KMS-11 (cell line): ENCODE results near the gene SPATA24.

Experiments used
- H2AFZ ChIP-seq: fragments of 200-600 bp; sonication (generic); 2 replicates; pipeline ENCODE4 v1.6.1; 2016; ENCODE audit warnings: antibody characterized with exemption, mixed run types, low read depth
- H3K27ac ChIP-seq: fragments of 200-600 bp; sonication (generic); 2 replicates; pipeline ENCODE4 v1.6.1; 2016; ENCODE audit warnings: mild to moderate bottlenecking, mixed run types
- H3K27me3 ChIP-seq: fragments of 200-600 bp; sonication (generic); 2 replicates; pipeline ENCODE4 v1.6.1; 2017; ENCODE audit warnings: mild to moderate bottlenecking, low read depth, mixed run types, moderate library complexity; ENCODE audit not compliant: insufficient read depth
- H3K36me3 ChIP-seq: fragments of 200-600 bp; sonication (generic); 2 replicates; pipeline ENCODE4 v1.6.1; 2017; ENCODE audit warnings: mild to moderate bottlenecking, mixed run types; ENCODE audit not compliant: insufficient read depth
- H3K4me1 ChIP-seq: fragments of 200-600 bp; sonication (generic); 2 replicates; pipeline ENCODE4 v1.6.1; 2016; ENCODE audit warnings: mild to moderate bottlenecking, low read depth, mixed run types; ENCODE audit not compliant: poor library complexity, severe bottlenecking
- H3K4me2 ChIP-seq: fragments of 200-600 bp; sonication (generic); 2 replicates; pipeline ENCODE4 v1.7.0; 2016; ENCODE audit warnings: mild to moderate bottlenecking, mixed run types
- H3K4me3 ChIP-seq: fragments of 200-600 bp; sonication (generic); IDR thresholded peaks from 2 replicates; pipeline ENCODE4 v1.6.1; 2017; ENCODE audit warnings: low read depth, low read length, mixed read lengths; ENCODE audit not compliant: insufficient read depth
- H3K79me2 ChIP-seq: fragments of 200-600 bp; sonication (generic); 2 replicates; pipeline ENCODE4 v1.6.1; 2016; ENCODE audit warnings: low read depth, mixed run types; ENCODE audit not compliant: insufficient read depth
- H3K9ac ChIP-seq: fragments of 200-600 bp; sonication (generic); 2 replicates; pipeline ENCODE4 v1.6.1; 2016; ENCODE audit warnings: mild to moderate bottlenecking, mixed run types
- H4K20me1 ChIP-seq: fragments of 200-600 bp; sonication (generic); 2 replicates; pipeline ENCODE4 v1.6.1; 2016; ENCODE audit warnings: mild to moderate bottlenecking, mixed run types; ENCODE audit not compliant: insufficient read depth
- TF ChIP-seq, protein P1 (sequence below): fragments of 200-600 bp; sonication (generic); conservative IDR thresholded peaks from 2 replicates; pipeline ENCODE4 v1.6.1; 2017; ENCODE audit warnings: low read depth, mild to moderate bottlenecking, antibody characterized with exemption, low read length, moderate library complexity, mixed read lengths

Gene SPATA24

DNA sequence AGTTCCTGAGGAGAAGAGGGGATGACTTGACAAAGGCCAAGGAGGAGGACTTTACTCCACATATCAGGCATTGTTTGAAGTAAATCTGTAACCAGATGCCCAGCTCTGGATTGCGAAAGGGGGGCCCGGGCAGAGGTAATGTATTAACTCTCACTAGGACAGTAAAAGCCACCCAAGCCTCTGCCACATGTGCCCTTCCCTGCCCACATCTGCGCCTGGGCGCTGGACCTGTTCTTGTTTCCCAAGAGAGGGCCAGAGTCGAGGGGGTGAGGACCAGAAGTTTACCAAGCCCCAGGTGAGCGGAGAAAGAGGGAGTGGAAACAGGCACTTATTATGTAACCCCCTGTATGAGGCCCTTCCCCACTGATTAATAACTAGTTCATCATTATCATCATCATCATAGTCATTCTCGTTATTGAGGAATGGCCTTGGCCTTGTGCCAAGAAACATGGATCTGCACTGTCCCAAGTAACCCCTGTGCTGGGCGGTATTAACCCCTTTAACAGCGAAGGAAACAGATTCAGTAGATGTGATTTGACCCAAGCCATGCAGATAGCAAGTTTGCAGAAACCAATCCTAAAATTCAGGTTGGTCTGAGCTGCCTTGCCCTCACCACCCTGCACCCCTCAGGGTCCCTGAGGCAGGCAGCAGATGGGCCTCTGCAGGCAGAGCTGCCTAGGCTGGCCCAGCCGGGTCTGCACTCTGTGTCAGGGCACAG, 20.5 kb downstream of the SPATA24 start, which contains the start of gene SLC23A1:
Gene SLC23A1, minus strand, starts transcription at position 23 of the 718 bp plus-strand sequence. CDS start 44 bp downstream, outside the sequence.
- Histone ChIP-seq H3K27me3 (no peaks in the 10 kb centered on the region), H4K20me1 (no peaks in the 10 kb centered on the region), H2AFZ (no peak within 1 kb of the TSS), H3K36me3 (no peaks in the 10 kb centered on the region), H3K79me2 (peaks cover 18% of the 10 kb centered on the region), H3K9ac (no peak within 1 kb of the TSS), H3K4me2 (no peak within 1 kb of the TSS), H3K4me3 (no peak within 1 kb of the TSS), H3K27ac (no peak within 1 kb of the TSS; the same call in 1 of the 2 replicates), H3K4me1 (peaks cover 52% of the 10 kb centered on the region)
- TF ChIP-seq, protein P1, sequence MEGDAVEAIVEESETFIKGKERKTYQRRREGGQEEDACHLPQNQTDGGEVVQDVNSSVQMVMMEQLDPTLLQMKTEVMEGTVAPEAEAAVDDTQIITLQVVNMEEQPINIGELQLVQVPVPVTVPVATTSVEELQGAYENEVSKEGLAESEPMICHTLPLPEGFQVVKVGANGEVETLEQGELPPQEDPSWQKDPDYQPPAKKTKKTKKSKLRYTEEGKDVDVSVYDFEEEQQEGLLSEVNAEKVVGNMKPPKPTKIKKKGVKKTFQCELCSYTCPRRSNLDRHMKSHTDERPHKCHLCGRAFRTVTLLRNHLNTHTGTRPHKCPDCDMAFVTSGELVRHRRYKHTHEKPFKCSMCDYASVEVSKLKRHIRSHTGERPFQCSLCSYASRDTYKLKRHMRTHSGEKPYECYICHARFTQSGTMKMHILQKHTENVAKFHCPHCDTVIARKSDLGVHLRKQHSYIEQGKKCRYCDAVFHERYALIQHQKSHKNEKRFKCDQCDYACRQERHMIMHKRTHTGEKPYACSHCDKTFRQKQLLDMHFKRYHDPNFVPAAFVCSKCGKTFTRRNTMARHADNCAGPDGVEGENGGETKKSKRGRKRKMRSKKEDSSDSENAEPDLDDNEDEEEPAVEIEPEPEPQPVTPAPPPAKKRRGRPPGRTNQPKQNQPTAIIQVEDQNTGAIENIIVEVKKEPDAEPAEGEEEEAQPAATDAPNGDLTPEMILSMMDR, result no peak

DNA sequence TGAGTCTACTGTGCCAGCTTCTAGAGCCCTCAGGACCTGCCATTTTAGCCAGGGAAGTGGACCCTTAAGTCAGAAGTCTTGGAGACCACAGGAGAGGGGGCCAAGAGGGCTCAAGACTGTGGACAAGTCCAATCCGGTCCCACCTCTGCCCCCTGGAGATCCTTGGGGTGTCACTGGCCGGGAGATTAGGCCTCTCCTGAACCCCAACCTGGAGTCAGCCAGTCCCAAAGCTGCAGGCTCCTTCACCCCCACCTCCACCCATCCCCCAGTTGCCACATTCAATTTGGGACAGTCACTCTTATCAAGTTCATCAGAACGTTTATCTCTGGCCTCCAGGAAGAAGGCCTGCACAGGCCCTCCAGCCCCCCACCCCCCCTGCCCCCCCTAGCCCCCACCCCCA, 21.1 kb downstream of the SPATA24 start:
- no peaks in the 10 kb centered on the region for H3K36me3 ChIP-seq
- H3K4me1 ChIP-seq, result peaks cover 47% of the 10 kb centered on the region
- no peak overlapping the region for H3K4me2 ChIP-seq
- no peak overlapping the region for H2AFZ ChIP-seq
- no peak overlapping the region for H3K4me3 ChIP-seq
- H3K27me3 ChIP-seq, result no peaks in the 10 kb centered on the region
- no peaks in the 10 kb centered on the region for H4K20me1 ChIP-seq
- TF ChIP-seq, protein P1, result no peak
- peaks cover 12% of the 10 kb centered on the region for H3K79me2 ChIP-seq
- no peak overlapping the region for H3K9ac ChIP-seq
- no peak overlapping the region for H3K27ac ChIP-seq

DNA sequence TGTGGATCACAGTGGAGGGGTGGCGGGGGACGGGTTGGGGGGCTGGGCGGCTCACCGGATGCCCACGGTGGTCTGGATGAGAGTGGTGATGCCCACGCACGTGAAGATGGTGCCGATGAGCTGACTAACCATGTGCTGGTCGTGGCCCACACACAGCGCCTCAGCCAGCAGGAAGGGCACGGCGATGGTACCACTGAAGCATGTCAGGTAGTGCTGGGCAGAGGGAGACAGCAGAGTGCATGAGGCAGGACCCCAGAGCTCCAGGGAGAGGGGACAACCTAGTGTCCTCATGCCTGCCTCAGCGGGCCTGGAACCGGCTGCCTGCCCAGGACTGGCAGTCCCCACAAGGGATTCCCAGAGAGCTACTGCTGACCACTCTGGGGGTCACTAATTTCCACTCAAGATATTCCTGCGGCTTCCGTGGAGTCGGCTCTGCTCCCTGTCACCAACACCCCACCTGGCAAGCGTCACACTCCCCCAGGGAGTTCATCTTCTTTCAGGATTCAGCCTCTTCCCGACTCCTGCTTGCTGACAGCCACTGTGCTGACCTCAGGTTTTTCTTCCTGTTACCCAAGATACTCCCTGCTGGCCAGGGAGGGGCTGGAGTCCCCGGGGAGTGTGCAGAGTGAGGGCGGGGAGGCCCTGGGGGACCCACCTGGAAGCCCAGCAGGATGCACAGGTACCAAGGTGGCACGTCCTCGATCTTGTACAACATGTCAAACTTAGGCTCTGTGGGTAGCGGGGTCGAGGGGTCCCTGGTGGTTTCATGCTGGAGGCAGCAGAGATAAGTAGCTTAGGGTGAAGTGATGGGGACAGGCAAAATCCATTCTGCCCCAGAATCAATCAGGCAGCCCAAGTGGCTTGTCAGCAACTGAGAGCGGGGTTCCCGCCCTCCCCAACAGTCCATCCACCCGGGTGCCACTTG, 21.8 kb downstream of the SPATA24 start:
- H3K4me3 ChIP-seq, result no peak overlapping the region
- TF ChIP-seq, protein P1, result no peak
- H3K4me2 ChIP-seq, result no peak overlapping the region
- no peak overlapping the region for H3K9ac ChIP-seq
- no peaks in the 10 kb centered on the region for H3K27me3 ChIP-seq
- H3K79me2 ChIP-seq, result 0 out of 2 replicates have a peak, but pooled peaks cover 5% of the 10 kb centered on the region
- peaks cover 40% of the 10 kb centered on the region for H3K4me1 ChIP-seq
- H2AFZ ChIP-seq, result no peak overlapping the region
- H4K20me1 ChIP-seq, result no peaks in the 10 kb centered on the region
- H3K36me3 ChIP-seq, result no peaks in the 10 kb centered on the region
- H3K27ac ChIP-seq, result no peak overlapping the region

DNA sequence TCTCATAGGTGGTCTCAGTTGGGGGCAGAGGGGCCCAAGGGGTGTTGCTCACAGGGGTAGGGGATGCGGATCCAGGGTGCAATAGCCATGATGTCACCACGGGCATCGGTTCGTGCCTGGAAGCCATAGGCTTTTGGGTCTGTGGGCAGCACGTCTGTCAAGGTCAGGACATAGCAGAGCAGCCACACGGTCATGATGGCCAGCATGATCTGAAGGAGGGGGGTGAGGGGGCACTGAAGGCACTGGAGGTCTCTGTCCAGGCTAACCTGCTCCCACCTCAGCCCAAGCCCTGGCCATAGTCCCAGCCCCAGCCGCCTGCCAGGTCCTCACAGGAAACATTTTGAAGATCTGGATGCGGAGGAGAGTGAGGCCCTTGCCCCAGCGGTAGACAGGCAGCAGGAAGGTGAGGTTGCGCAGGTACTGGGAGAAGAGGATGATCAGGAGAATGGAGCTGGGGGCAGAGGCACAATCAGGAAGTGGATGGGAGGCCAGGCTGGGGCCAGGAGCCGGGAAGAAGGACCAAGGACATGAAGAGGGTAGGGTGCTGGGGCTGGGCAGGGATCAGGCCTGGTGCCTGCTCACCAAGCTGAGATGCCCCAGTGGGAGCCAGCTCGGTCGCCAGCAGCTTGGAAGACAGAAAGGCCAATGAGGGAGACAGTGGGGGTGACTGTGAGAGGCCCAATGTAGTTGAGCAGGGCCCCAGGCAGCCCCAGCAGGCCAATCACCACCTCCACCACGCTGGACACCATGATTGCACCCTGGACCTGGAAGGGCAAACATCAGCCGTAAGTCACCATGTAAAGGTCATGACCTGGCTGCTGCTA, 24.1 kb downstream of the SPATA24 start:
- Histone ChIP-seq H3K4me2 (no peak overlapping the region), H3K4me3 (no peak overlapping the region), H3K27me3 (no peaks in the 10 kb centered on the region), H3K4me1 (peaks cover 17% of the 10 kb centered on the region), H2AFZ (no peak overlapping the region), H3K79me2 (no peaks in the 10 kb centered on the region), H4K20me1 (no peaks in the 10 kb centered on the region), H3K9ac (no peak overlapping the region), H3K36me3 (no peaks in the 10 kb centered on the region), H3K27ac (no peak overlapping the region)
- TF ChIP-seq, protein P1, result no peak
